ENCODE measurements around the gene TRAF3IP3.
A peak's percentile ranks its signal among the peaks of the same experiment; 100 is the strongest.

TRAF3IP3 gene

GRCh38 chr1:209823143-209824041 is 67.5 kb downstream of the TRAF3IP3 start:
- peak; percentile 95 for TF ChIP-seq CTCF (IDR thresholded peaks at IDR 0.05)

GRCh38 chr1:209825591-209826434 is 70.0 kb downstream of the TRAF3IP3 start:
- no peak for TF ChIP-seq CTCF (IDR thresholded peaks at IDR 0.05)

- peak; percentile 73 for TF ChIP-seq CTCF (IDR thresholded peaks at IDR 0.05)
Observed at GRCh38 chr1:209827384-209828262, 71.8 kb downstream of the TRAF3IP3 start, which contains the start of gene UTP25. UTP25 (plus strand) TSS chr1:209827972; CDS start chr1:209828064, 92 bp downstream.

- no peak for TF ChIP-seq CTCF (IDR thresholded peaks at IDR 0.05)
Observed at GRCh38 chr1:209829716-209830115, 73.9 kb downstream of the TRAF3IP3 start.

GRCh38 chr1:209830722-209831121 is 74.9 kb downstream of the TRAF3IP3 start:
- TF ChIP-seq CTCF (IDR thresholded peaks at IDR 0.05) = no peak

- no peak for TF ChIP-seq CTCF (IDR thresholded peaks at IDR 0.05)
Observed at GRCh38 chr1:209831615-209832014, 75.8 kb downstream of the TRAF3IP3 start.
